Gastroesophageal sphincter (tissue), 3 donors: ENCODE results near the gene ERP44.

ENCODE experiments used
- POLR2A ChIP-seq, 2 donors: fragments of 450-650 bp; IDR thresholded peaks; one replicate each; pipeline ENCODE4 v1.6.1; 2017; ENCODE audit warnings: antibody characterized with exemption in 2 of 2, mild to moderate bottlenecking in 2 of 2, moderate library complexity in 1 of 2
- POLR2AphosphoS5 ChIP-seq: sonication (generic); formaldehyde crosslinking; IDR thresholded peaks from one replicate; pipeline ENCODE4 v1.6.1; 2017; ENCODE audit warnings: antibody characterized with exemption
- TF ChIP-seq, protein P1 (sequence below), 4 experiments: fragments of 200-600 bp in 2 of 4; fragments of 450-650 bp in 2 of 4; sonication (generic) in 1 of 4; IDR thresholded peaks; one replicate each; pipeline ENCODE4 v1.5.1; 2017 to 2019; ENCODE audit warnings: antibody characterized with exemption in 4 of 4, mild to moderate bottlenecking in 2 of 4, moderate library complexity in 2 of 4

GRCh38 chr9:100100146-100100667 lies 1.4 kb upstream of the ERP44 start:
- TF ChIP-seq, protein P1, sequence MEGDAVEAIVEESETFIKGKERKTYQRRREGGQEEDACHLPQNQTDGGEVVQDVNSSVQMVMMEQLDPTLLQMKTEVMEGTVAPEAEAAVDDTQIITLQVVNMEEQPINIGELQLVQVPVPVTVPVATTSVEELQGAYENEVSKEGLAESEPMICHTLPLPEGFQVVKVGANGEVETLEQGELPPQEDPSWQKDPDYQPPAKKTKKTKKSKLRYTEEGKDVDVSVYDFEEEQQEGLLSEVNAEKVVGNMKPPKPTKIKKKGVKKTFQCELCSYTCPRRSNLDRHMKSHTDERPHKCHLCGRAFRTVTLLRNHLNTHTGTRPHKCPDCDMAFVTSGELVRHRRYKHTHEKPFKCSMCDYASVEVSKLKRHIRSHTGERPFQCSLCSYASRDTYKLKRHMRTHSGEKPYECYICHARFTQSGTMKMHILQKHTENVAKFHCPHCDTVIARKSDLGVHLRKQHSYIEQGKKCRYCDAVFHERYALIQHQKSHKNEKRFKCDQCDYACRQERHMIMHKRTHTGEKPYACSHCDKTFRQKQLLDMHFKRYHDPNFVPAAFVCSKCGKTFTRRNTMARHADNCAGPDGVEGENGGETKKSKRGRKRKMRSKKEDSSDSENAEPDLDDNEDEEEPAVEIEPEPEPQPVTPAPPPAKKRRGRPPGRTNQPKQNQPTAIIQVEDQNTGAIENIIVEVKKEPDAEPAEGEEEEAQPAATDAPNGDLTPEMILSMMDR (IDR thresholded peaks at IDR 0.05), result no peak
- TF ChIP-seq POLR2AphosphoS5 (no peak), POLR2A (IDR thresholded peaks at IDR 0.05) (no peak)
